HEK293T (cell line): Measurements from ENCODE around the gene CEACAM21.

Experiments
- BHLHE40 ChIP-seq: fragments of 450-650 bp; IDR thresholded peaks from 2 replicates; pipeline ENCODE4 v1.6.1; 2016; ENCODE audit warnings: mild to moderate bottlenecking, moderate library complexity, borderline replicate concordance
- HDGF ChIP-seq: fragments of 450-650 bp; IDR thresholded peaks from 2 replicates; pipeline ENCODE4 v1.6.1; 2017; ENCODE audit warnings: antibody characterized with exemption, borderline replicate concordance

GRCh38 chr19:41535029-41535622 is 40.8 kb upstream of the CEACAM21 start:
- no peak for TF ChIP-seq BHLHE40
- no peak for TF ChIP-seq HDGF
